Astrocyte of the hippocampus (primary cell): ENCODE results near the gene RACK1.

ENCODE experiments used
- DNase-seq: peaks from one replicate; pipeline ENCODE4 v3.0.0; 2011; ENCODE audit warnings: low read depth, low spot score

RACK1 gene

DNA sequence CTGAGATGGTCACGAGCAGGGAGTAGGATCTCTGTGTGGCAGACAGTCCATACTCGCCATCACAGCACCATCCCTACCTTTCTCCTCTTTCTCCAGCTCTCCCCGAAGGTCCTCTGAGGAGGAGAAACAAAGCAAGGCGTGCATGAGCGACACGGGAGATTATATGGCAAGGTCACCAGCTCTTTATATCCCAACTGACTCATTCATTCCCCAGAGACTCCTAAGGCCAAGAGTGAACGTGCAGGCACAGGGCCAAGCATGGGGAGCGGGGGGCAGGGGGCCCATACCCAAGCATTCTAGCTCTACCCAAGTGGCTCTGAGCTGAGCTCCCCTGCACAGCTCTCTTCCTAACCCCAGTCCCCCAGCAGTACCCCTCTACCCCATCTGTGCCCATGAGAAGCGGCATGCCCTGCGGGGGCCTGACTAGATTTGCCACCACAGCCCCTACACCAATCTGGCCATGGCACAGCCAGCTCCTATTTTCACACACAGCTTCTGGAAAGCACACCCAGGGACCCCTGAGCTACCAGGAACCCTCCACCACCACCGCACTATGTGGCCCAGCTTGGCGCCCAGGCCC, 45.5 kb downstream of the RACK1 start:
- DNase-seq = no peak

DNA sequence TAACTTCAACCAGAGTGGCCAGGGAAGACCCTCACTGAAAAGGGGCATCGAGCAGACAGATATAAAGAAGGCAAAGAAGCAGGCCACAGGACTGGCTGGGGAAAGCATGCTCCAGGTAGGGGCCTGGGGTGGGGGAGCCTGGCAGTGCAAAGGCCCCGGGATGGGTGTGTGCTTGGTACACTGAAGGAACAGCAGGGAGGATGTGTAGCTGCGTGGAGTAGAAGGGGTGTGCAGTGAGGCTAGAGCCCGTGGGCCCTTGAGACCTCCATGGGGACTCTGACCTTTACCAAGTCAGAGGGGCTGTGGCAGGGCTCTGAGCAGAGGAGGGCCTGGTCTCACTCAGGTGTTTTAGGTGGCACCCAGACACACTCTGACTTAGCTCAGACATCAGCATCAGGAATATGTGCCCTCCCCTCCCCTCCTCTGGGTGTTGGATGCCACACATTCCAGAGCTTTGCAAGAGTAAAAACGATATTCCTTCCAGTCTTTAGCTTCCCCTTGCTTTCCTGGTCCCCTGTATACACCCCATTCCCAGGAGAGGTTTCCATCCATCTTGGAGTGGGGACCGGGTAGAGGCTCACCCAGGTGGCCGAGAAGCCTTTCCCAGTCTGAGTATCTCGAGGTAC, 46.3 kb downstream of the RACK1 start:
- no peak for DNase-seq

DNA sequence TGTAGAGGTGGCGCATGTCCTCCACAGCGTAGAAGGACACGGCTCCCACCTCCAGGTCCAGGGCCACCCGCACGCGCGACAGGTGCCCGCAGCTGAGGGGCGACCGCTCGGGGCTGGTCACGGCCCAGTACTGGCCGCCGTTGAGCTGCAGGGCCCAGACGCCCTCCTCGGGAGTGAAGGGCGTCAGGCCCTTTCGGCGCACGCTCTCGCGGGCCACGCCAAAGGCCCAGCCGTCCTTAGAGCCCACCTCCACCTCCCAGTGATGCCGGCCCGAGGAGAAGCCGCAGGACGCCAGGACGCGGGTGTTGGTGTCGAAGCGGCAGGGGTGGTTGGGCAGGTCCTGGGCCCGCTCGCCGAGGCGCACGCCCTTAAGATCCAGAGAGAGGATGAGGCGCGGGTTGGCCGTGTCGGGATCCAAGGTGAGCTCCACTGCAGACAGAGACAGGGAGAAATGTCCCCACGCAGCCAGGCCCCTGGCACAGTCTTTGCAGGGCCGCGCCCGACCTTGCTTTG, 48.4 kb downstream of the RACK1 start:
- DNase-seq = no peak

DNA sequence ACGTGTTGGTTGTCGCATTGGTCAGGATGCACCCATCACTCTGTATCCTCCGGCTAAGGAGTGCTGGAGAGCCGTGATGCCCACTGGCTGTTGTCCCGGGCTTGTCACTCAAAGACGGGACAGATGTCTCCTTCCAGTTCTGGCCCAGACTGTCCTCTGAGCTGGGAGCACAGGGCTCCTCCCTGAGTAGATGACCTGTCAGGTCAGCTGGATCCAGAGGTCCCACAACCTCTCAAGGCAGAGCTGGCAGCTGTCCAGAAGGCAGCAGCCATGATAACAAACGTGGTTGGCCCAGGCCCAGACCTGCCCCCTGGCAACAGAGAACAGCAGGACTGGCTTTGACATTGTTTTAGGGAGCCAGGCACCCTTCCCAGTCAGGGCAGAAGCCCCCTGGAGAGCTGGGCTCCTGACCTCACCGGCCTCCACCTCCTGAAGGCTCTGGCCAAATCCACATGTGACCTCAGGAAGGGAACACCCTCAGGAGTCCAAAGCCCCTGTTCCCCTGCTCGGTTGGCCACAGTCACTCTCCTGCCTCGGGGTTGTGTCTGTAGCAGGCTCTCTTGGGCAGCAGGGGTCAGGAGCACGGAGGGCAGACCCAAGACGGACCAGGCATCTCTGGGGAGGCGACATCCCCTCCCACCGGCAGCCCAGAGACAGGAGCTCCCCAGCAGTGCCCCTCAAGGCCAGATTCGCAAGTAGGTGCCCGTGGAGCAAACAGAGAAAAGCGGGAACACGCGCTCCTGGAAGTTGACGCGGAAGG, 49.0 kb downstream of the RACK1 start:
- no peak for DNase-seq

- DNase-seq = no peak
Observed at GRCh38 chr5:181193656-181194055, 50.0 kb downstream of the RACK1 start.

DNA sequence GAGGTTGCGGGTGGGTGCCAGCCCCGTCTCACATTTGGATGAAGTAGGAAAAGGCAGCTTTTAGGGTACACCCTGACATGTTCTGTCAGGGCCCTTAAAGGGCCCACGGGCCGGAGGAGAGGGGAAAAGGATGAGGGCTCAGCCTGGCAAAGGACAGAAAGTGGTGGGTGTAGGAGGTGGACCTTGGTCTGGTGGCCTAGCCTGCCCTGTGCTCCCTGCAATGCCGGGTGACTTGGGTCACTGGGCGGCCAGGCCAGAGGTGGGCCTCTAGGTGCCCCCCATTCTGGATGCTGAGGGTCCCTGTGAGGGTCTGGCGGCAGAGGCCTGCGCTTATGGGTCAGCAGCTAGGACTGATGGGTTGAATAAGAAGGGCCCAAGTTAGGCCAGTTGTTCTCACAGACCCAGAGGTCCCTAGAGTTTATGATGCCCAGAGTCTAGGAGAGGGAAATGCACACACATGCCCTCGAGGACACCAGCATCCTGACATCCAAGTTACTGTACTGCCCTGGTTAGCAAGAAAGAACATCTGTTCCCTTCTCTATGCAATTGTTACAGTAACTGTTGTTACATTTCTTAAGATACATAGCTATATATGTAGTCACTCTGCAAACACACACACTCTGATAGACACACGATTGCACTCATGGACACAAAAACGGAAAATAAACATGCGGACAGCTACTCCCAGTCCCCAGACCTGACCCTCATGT, 51.2 kb downstream of the RACK1 start:
- no peak for DNase-seq

DNA sequence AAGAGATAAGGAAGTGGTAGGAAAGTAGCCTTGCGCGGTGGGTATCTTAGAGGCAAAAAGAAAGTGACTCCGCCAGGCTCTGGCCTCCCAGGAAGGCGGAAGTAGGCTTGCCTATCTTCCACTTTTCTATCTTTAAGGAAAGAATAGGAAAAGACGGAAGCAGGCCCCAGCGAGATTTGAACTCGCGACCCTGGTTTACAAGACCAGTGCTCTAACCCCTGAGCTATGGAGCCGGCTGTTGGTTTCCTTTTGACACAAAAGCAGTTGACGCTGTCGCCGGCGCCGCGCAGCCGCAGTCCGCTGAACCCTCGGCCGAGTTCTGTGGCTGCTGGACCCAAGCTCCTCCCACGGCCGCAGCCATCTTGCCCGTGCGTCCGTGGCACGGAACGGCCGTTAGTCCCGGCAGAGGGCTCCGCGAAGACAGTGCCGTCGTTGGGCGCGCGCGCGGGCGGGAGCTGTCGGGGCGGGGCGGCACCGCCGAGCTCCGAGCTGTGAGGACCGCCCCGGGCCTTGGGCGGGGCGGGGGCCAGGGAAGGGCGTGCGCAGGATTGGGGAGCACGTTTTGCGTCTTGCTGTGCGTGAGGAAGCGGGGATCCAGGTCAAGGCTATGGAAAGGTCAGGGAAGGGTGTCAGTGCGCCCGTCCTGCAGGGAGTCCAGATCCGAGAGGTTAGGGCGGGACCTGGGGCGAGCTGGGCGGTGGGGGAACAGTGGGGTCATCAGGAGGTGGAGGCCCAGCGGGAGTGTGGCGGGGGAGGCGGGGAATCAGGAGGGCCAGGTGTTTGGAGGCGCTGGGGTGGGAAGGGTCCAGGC, 52.0 kb downstream of the RACK1 start:
- DNase-seq = peak; percentile 98

GRCh38 chr5:181190711-181191525, 52.8 kb downstream of the RACK1 start:
- peak; percentile 69 for DNase-seq

DNA sequence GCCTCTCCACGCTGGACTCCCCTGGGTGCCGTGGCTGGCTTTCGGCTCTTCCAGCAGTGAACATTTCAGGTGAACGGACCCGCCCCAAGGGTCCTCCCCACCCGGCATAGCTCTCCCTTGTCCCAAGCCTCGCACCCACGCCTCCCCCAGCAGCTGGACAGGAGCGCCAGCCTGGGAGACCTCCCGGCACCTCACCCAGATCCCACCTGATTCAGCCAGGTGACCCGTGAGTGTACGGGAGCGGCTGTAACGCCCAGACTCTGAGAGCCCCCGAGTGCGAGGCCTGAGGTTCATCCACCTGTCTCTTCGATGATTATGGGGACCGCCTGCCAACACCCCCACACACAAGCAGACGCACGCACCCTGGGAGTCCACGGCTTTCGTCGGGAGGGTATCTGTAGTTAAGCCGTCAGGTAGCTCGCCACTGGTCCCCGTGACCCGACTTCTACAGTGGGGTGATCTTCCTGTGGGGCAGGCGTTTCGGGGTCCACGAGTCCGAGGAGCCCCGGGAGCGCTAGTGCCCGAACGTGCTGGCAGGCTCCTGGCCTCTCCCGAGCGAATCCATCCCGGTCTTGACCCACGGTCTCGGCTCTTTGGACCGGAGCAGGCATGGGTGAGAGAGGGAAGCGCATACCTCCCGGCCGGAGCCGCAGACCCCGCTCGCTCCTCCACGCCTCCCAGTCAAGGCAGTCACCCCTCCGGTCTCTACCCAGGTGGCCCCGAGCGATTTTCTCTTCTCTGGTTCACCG, 53.6 kb downstream of the RACK1 start:
- peak; percentile 36 for DNase-seq

DNA sequence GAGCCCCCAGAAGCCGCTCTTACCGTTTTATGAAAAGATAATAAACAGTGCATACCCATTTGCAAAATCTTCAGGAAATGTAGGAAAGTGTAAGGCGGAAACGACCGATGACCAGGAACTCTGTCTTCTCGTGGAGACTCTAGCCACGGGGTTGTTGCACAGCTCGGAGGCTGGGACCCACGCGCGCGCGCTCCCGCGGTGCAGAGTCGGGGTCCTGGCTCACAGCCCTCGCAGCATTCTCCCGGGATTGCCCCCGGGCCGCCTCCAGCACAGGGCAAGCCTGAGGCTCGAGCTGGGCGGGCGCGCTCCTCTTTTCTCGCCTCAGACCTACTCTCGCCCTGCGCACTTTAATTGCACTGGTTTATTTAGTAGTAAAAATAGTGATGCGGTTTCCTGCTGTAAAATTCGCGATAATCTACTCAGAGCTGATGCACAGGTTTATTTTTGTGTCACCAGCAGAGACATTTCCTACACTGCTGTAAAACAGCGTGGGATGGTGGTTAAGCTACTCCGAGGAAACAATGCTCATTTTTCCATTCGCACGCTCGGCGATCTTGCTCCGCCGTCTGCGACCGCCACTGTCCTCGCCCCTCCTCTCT, 54.2 kb downstream of the RACK1 start:
- peak; percentile 59 for DNase-seq

GRCh38 chr5:181188700-181189362, 54.9 kb downstream of the RACK1 start:
- DNase-seq = peak; percentile 85

DNA sequence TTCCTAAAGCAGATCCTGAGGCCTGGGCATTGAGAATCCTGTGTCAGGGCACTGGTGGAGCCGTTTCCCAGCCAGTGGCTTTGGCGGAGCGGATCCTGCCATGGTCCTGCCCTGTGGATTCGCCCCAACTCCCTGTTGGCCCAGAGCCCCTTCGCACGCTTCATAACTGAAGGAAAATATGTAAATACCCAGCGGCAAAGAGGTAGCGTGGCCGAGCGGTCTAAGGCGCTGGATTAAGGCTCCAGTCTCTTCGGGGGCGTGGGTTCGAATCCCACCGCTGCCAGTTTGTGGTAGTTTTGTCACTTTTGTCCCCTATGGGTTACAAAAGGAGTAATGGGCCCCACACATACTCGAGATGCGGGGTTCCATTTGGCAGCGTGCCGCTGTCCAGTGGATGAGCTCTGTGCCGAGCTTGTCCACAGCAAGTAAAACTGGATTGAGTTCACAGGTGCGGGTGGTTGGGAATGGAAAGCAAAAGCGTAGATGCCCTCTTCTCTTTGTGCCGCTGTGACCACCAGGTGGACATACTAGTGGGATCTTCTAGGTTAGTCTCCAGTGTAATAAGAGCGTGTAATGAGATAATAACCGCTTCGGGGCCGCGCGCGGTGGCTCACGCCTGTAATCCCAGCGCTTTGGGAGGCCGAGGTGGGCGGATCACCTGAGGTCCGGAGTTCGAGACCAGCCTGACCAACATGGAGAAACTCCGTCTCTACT, 56.0 kb downstream of the RACK1 start:
- peak; percentile 78 for DNase-seq

GRCh38 chr5:181186986-181187499, 56.7 kb downstream of the RACK1 start:
- DNase-seq = no peak
